Rectal smooth muscle tissue (tissue), 1 donor: ENCODE measurements around the gene ZNF326.

ENCODE experiments used
- H3K27ac ChIP-seq: one replicate; pipeline ENCODE4 v1.7.0; 2013; ENCODE audit warnings: low read depth, low read length, inconsistent platforms
- H3K27me3 ChIP-seq: one replicate; pipeline ENCODE4 v1.7.0; 2013; ENCODE audit warnings: low read length; ENCODE audit not compliant: control insufficient read depth, insufficient read depth
- H3K36me3 ChIP-seq: one replicate; pipeline ENCODE4 v1.7.0; 2013; ENCODE audit warnings: low read length; ENCODE audit not compliant: control insufficient read depth, insufficient read depth
- H3K4me1 ChIP-seq: one replicate; pipeline ENCODE4 v1.7.0; 2013; ENCODE audit warnings: low read length; ENCODE audit not compliant: control insufficient read depth, insufficient read depth
- H3K4me3 ChIP-seq: one replicate; pipeline ENCODE4 v1.7.0; 2013; ENCODE audit warnings: low read length
- H3K9ac ChIP-seq: one replicate; pipeline ENCODE4 v1.7.0; 2013; ENCODE audit warnings: low read length

ZNF326 gene

GRCh38 chr1:89955311-89956205 lies 39.4 kb upstream of the ZNF326 start:
- Histone ChIP-seq H3K27ac (no peak overlapping the region), H3K4me1 (no peaks in the 10 kb centered on the region), H3K27me3 (no peaks in the 10 kb centered on the region), H3K9ac (no peak overlapping the region), H3K4me3 (no peak overlapping the region), H3K36me3 (no peaks in the 10 kb centered on the region)

GRCh38 chr1:89957107-89957506 lies 37.8 kb upstream of the ZNF326 start:
- Histone ChIP-seq H3K4me1 (peaks cover 4% of the 10 kb centered on the region), H3K4me3 (no peak overlapping the region), H3K36me3 (no peaks in the 10 kb centered on the region), H3K27me3 (no peaks in the 10 kb centered on the region), H3K9ac (no peak overlapping the region), H3K27ac (no peak overlapping the region)

GRCh38 chr1:89958851-89959654 lies 35.9 kb upstream of the ZNF326 start:
- Histone ChIP-seq H3K4me3 (no peak overlapping the region), H3K27me3 (no peaks in the 10 kb centered on the region), H3K9ac (no peak overlapping the region), H3K4me1 (peaks cover 5% of the 10 kb centered on the region), H3K36me3 (no peaks in the 10 kb centered on the region), H3K27ac (no peak overlapping the region)

- H3K27me3 ChIP-seq, result no peaks in the 10 kb centered on the region
- no peak overlapping the region for H3K4me3 ChIP-seq
- H3K4me1 ChIP-seq, result peaks cover 5% of the 10 kb centered on the region
- H3K9ac ChIP-seq, result no peak overlapping the region
- no peaks in the 10 kb centered on the region for H3K36me3 ChIP-seq
- H3K27ac ChIP-seq, result no peak overlapping the region
Observed at GRCh38 chr1:89959719-89960118, 35.2 kb upstream of the ZNF326 start.

GRCh38 chr1:89962024-89962741 lies 32.7 kb upstream of the ZNF326 start:
- H3K4me3 ChIP-seq, result no peak overlapping the region
- H3K9ac ChIP-seq, result no peak overlapping the region

GRCh38 chr1:89962742-89963075 lies 32.2 kb upstream of the ZNF326 start:
- H3K4me3 ChIP-seq, result no peak overlapping the region
- H3K9ac ChIP-seq, result no peak overlapping the region
- no peaks in the 10 kb centered on the region for H3K36me3 ChIP-seq
- no peaks in the 10 kb centered on the region for H3K27me3 ChIP-seq
- H3K27ac ChIP-seq, result no peak overlapping the region
- peaks cover 5% of the 10 kb centered on the region for H3K4me1 ChIP-seq

More at GRCh38 chr1:89962024-89962741, 32.7 kb upstream of the ZNF326 start:
- peaks cover 5% of the 10 kb centered on the region for H3K4me1 ChIP-seq
- no peak overlapping the region for H3K27ac ChIP-seq
- H3K27me3 ChIP-seq, result no peaks in the 10 kb centered on the region
- H3K36me3 ChIP-seq, result no peaks in the 10 kb centered on the region

- Histone ChIP-seq H3K9ac (no peak overlapping the region), H3K27me3 (no peaks in the 10 kb centered on the region), H3K27ac (no peak overlapping the region), H3K4me3 (no peak overlapping the region), H3K4me1 (peaks cover 5% of the 10 kb centered on the region), H3K36me3 (no peaks in the 10 kb centered on the region)
Observed at GRCh38 chr1:89965193-89965768, 29.6 kb upstream of the ZNF326 start.

GRCh38 chr1:89966656-89967055 lies 28.3 kb upstream of the ZNF326 start:
- H3K9ac ChIP-seq, result no peak overlapping the region
- H3K4me1 ChIP-seq, result peaks cover 5% of the 10 kb centered on the region
- H3K36me3 ChIP-seq, result no peaks in the 10 kb centered on the region
- H3K27me3 ChIP-seq, result no peaks in the 10 kb centered on the region
- no peak overlapping the region for H3K27ac ChIP-seq
- H3K4me3 ChIP-seq, result no peak overlapping the region

- Histone ChIP-seq H3K27ac (no peak overlapping the region), H3K9ac (no peak overlapping the region), H3K4me1 (no peaks in the 10 kb centered on the region), H3K27me3 (no peaks in the 10 kb centered on the region), H3K4me3 (no peak overlapping the region), H3K36me3 (no peaks in the 10 kb centered on the region)
Observed at GRCh38 chr1:89971600-89971999, 23.3 kb upstream of the ZNF326 start.

GRCh38 chr1:89972024-89972423 lies 22.9 kb upstream of the ZNF326 start:
- H3K4me1 ChIP-seq, result no peaks in the 10 kb centered on the region
- H3K27me3 ChIP-seq, result no peaks in the 10 kb centered on the region
- no peak overlapping the region for H3K4me3 ChIP-seq
- no peak overlapping the region for H3K27ac ChIP-seq
- no peaks in the 10 kb centered on the region for H3K36me3 ChIP-seq
- no peak overlapping the region for H3K9ac ChIP-seq

- Histone ChIP-seq H3K4me1 (no peaks in the 10 kb centered on the region), H3K9ac (no peak overlapping the region), H3K4me3 (no peak overlapping the region), H3K36me3 (no peaks in the 10 kb centered on the region), H3K27ac (no peak overlapping the region), H3K27me3 (no peaks in the 10 kb centered on the region)
Observed at GRCh38 chr1:89973471-89974127, 21.3 kb upstream of the ZNF326 start.
